Trophoblast cell (in vitro differentiated cells and primary cell): ENCODE data around the gene ABL2.

Experiments
- DNase-seq, 2 donors: peaks; one replicate each; pipeline ENCODE4 v3.0.0-alpha.2; 2016
- H2AFZ ChIP-seq: 2 replicates; pipeline ENCODE4 v1.6.1; 2013; ENCODE audit warnings: low read length, moderate library complexity, mild to moderate bottlenecking; ENCODE audit not compliant: insufficient read depth, poor library complexity
- H2AK5ac ChIP-seq: 2 replicates; pipeline ENCODE4 v1.6.1; 2013; ENCODE audit warnings: mild to moderate bottlenecking, low read length
- H2BK120ac ChIP-seq: 2 replicates; pipeline ENCODE4 v1.6.1; 2013; ENCODE audit warnings: low read length, mild to moderate bottlenecking, moderate library complexity; ENCODE audit not compliant: insufficient read depth, poor library complexity
- H2BK12ac ChIP-seq: 2 replicates; pipeline ENCODE4 v1.6.1; 2013; ENCODE audit warnings: mild to moderate bottlenecking, low read length, moderate library complexity
- H2BK5ac ChIP-seq: 2 replicates; pipeline ENCODE4 v1.6.1; 2013; ENCODE audit warnings: low read length, low read depth, moderate library complexity, mild to moderate bottlenecking; ENCODE audit not compliant: poor library complexity
- H3K14ac ChIP-seq: 2 replicates; pipeline ENCODE4 v1.6.1; 2013; ENCODE audit warnings: mild to moderate bottlenecking, low read length
- H3K18ac ChIP-seq: 2 replicates; pipeline ENCODE4 v1.6.1; 2013; ENCODE audit warnings: mild to moderate bottlenecking, low read length
- H3K23ac ChIP-seq: 2 replicates; pipeline ENCODE4 v1.6.1; 2013; ENCODE audit warnings: low read length
- H3K27ac ChIP-seq: 2 replicates; pipeline ENCODE4 v1.5.1; 2013; ENCODE audit warnings: low read depth, mild to moderate bottlenecking, inconsistent platforms, low read length, moderate library complexity
- H3K27me3 ChIP-seq: 2 replicates; pipeline ENCODE4 v1.6.1; 2013; ENCODE audit warnings: inconsistent platforms, mild to moderate bottlenecking, low read length, moderate library complexity; ENCODE audit not compliant: insufficient read depth
- H3K36me3 ChIP-seq, 2 experiments: 1 replicate in 1 of 2; 2 replicates in 1 of 2; pipeline ENCODE4 v1.6.1; 2013; ENCODE audit warnings: low read length in 2 of 2, mild to moderate bottlenecking in 2 of 2, moderate library complexity in 1 of 2; ENCODE audit not compliant: insufficient read depth in 2 of 2, control insufficient read depth in 1 of 2
- H3K4ac ChIP-seq: 2 replicates; pipeline ENCODE4 v1.6.1; 2013; ENCODE audit warnings: low read depth, mild to moderate bottlenecking, low read length, moderate library complexity
- H3K4me1 ChIP-seq, 2 experiments: 1 replicate in 1 of 2; 2 replicates in 1 of 2; pipeline ENCODE4 v1.6.1; 2013; ENCODE audit warnings: low read length in 2 of 2, mild to moderate bottlenecking in 2 of 2, moderate library complexity in 1 of 2; ENCODE audit not compliant: insufficient read depth in 2 of 2, control insufficient read depth in 1 of 2
- H3K4me2 ChIP-seq: 2 replicates; pipeline ENCODE4 v1.6.1; 2013; ENCODE audit warnings: inconsistent platforms, mild to moderate bottlenecking, low read length, moderate library complexity
- H3K4me3 ChIP-seq: 2 replicates; pipeline ENCODE4 v1.5.1; 2013; ENCODE audit warnings: mild to moderate bottlenecking, low read depth, low read length, inconsistent platforms
- H3K79me1 ChIP-seq: one replicate; pipeline ENCODE4 v1.6.1; 2013; ENCODE audit warnings: low read length
- H3K79me2 ChIP-seq: 2 replicates; pipeline ENCODE4 v1.6.1; 2013; ENCODE audit warnings: low read length, mild to moderate bottlenecking; ENCODE audit not compliant: control insufficient read depth, insufficient read depth, poor library complexity
- H3K9ac ChIP-seq: 2 replicates; pipeline ENCODE4 v1.6.1; 2013; ENCODE audit warnings: mild to moderate bottlenecking, low read length
- H3K9me3 ChIP-seq: 2 replicates; pipeline ENCODE4 v1.6.1; 2013; ENCODE audit warnings: low read depth, mild to moderate bottlenecking, control low read depth, inconsistent platforms, low read length; ENCODE audit not compliant: insufficient read depth
- H4K12ac ChIP-seq: 2 replicates; pipeline ENCODE4 v1.6.1; 2013; ENCODE audit warnings: low read depth, mild to moderate bottlenecking, low read length, moderate library complexity
- H4K8ac ChIP-seq: 2 replicates; pipeline ENCODE4 v1.6.1; 2013; ENCODE audit warnings: low read depth, mild to moderate bottlenecking, low read length, moderate library complexity
- H4K91ac ChIP-seq: one replicate; pipeline ENCODE4 v1.6.1; 2013; ENCODE audit warnings: low read depth, mild to moderate bottlenecking, low read length, moderate library complexity
- WGBS: extraction: QIAGEN DNeasy Blood & Tissue Kit; methylation state at CpG from one replicate; pipeline ENCODE4 v1.1.7; 2013; ENCODE audit warnings: missing lambda C conversion rate; ENCODE audit not compliant: insufficient read length, insufficient coverage; ENCODE audit errors: extremely low coverage; 5-methylcytosine and 5-hydroxymethylcytosine counted together

Gene ABL2

GRCh38 chr1:179146911-179147310, 82.6 kb downstream of the ABL2 start:
- no peak overlapping the region for H3K18ac ChIP-seq
- H2BK120ac ChIP-seq, result no peak overlapping the region
- H3K27me3 ChIP-seq, result no peaks in the 10 kb centered on the region
- no peak overlapping the region for H3K27ac ChIP-seq
- peaks cover 0 to 2% of the 10 kb centered on the region in 2 experiments for H3K4me1 ChIP-seq
- H4K91ac ChIP-seq, result no peak overlapping the region
- no peak overlapping the region for H2AK5ac ChIP-seq
- H4K8ac ChIP-seq, result no peak overlapping the region
- H3K4me3 ChIP-seq, result no peak overlapping the region
- H3K79me1 ChIP-seq, result no peaks in the 10 kb centered on the region
- H3K9me3 ChIP-seq, result no peaks in the 10 kb centered on the region
- H3K36me3 ChIP-seq, result no peaks in the 10 kb centered on the region
- no peak overlapping the region for H3K9ac ChIP-seq
- no peak overlapping the region for H2AFZ ChIP-seq
- WGBS, result no CpG with 5 or more reads among the region's 1 CpG
- H3K4ac ChIP-seq, result no peak overlapping the region
- no peak overlapping the region for H3K23ac ChIP-seq
- no peaks in the 10 kb centered on the region for H3K79me2 ChIP-seq
- no peak overlapping the region for H3K14ac ChIP-seq
- H2BK5ac ChIP-seq, result no peak overlapping the region
- no peak overlapping the region for H2BK12ac ChIP-seq
- no peak overlapping the region for H4K12ac ChIP-seq
- no peak overlapping the region for H3K4me2 ChIP-seq
- no peak for DNase-seq

- Histone ChIP-seq H4K12ac (no peak overlapping the region), H4K8ac (no peak overlapping the region), H3K79me1 (no peaks in the 10 kb centered on the region), H2AK5ac (no peak overlapping the region), H3K27me3 (no peaks in the 10 kb centered on the region), H2BK5ac (no peak overlapping the region), H3K18ac (no peak overlapping the region), H3K4me2 (no peak overlapping the region), H4K91ac (no peak overlapping the region), H3K4ac (no peak overlapping the region), H3K9ac (no peak overlapping the region), H3K23ac (no peak overlapping the region), H2BK12ac (no peak overlapping the region), H3K79me2 (no peaks in the 10 kb centered on the region), H2AFZ (no peak overlapping the region), H3K9me3 (no peaks in the 10 kb centered on the region), H3K27ac (no peak overlapping the region), H2BK120ac (no peak overlapping the region), H3K4me1 (peaks cover 0 to 2% of the 10 kb centered on the region in 2 experiments), H3K36me3 (no peaks in the 10 kb centered on the region), H3K14ac (no peak overlapping the region), H3K4me3 (no peak overlapping the region)
- no peak for DNase-seq
- WGBS, result no CpG with 5 or more reads among the region's 5 CpGs
Observed at GRCh38 chr1:179146476-179146875, 83.0 kb downstream of the ABL2 start.

- Histone ChIP-seq H4K8ac (no peak overlapping the region), H3K18ac (no peak overlapping the region), H3K79me2 (no peaks in the 10 kb centered on the region), H2AFZ (no peak overlapping the region), H3K23ac (no peak overlapping the region), H3K14ac (no peak overlapping the region), H2BK5ac (no peak overlapping the region), H4K12ac (no peak overlapping the region), H3K4me2 (no peak overlapping the region), H3K9me3 (no peaks in the 10 kb centered on the region), H3K27ac (no peak overlapping the region), H2BK12ac (no peak overlapping the region), H3K4me3 (no peak overlapping the region), H3K79me1 (no peaks in the 10 kb centered on the region), H2BK120ac (no peak overlapping the region), H3K4me1 (peaks cover 0 to 4% of the 10 kb centered on the region in 2 experiments), H3K36me3 (peaks cover 0 to 2% of the 10 kb centered on the region in 2 experiments), H2AK5ac (no peak overlapping the region), H3K4ac (no peak overlapping the region), H4K91ac (no peak overlapping the region), H3K27me3 (no peaks in the 10 kb centered on the region), H3K9ac (no peak overlapping the region)
- no CpG with 5 or more reads among the region's 3 CpGs for WGBS
- DNase-seq, result no peak
Observed at GRCh38 chr1:179145521-179145920, 84.0 kb downstream of the ABL2 start.

- Histone ChIP-seq H2AK5ac (no peak overlapping the region), H3K9me3 (no peaks in the 10 kb centered on the region), H3K18ac (no peak overlapping the region), H4K91ac (no peak overlapping the region), H3K36me3 (peaks cover 0 to 2% of the 10 kb centered on the region in 2 experiments), H4K12ac (no peak overlapping the region), H3K27me3 (no peaks in the 10 kb centered on the region), H3K79me1 (no peaks in the 10 kb centered on the region), H2BK120ac (no peak overlapping the region), H4K8ac (no peak overlapping the region), H3K14ac (no peak overlapping the region), H2BK5ac (no peak overlapping the region), H3K4me2 (no peak overlapping the region), H3K79me2 (no peaks in the 10 kb centered on the region), H3K23ac (no peak overlapping the region), H2AFZ (no peak overlapping the region), H3K27ac (no peak overlapping the region), H3K4ac (no peak overlapping the region), H2BK12ac (no peak overlapping the region), H3K4me3 (no peak overlapping the region), H3K9ac (no peak overlapping the region), H3K4me1 (peaks cover 0 to 4% of the 10 kb centered on the region in 2 experiments)
- no CpG with 5 or more reads among the region's 1 CpG for WGBS
- DNase-seq, result no peak
Observed at GRCh38 chr1:179144626-179145025, 84.9 kb downstream of the ABL2 start.
